NCI-H2196 treated with DMSO at 0.1 percent for 48 hours (cell line): ENCODE data around the gene KCNK6.
"Not testable (repeated sequence)": the region's sequence is repeated elsewhere in the genome, so short reads cannot be mapped to it uniquely, and the experiment has no call there.

Source experiments
- DNase-seq: peaks from one replicate; lab custom pipeline; 2025; ENCODE audit not compliant: unreplicated experiment; lab: John Stamatoyannopoulos, UW

KCNK6 gene

GRCh38 chr19:38321646-38322196 lies 2.1 kb downstream of the KCNK6 start:
- DNase-seq: no peak

- DNase-seq: no peak
Observed at GRCh38 chr19:38323291-38323690, 3.6 kb downstream of the KCNK6 start.

- DNase-seq: no peak
Observed at GRCh38 chr19:38324431-38324830, 4.8 kb downstream of the KCNK6 start.

- no peak for DNase-seq
Observed at GRCh38 chr19:38326591-38326990, 6.9 kb downstream of the KCNK6 start.

GRCh38 chr19:38329651-38330050 lies 10.0 kb downstream of the KCNK6 start:
- no peak for DNase-seq

GRCh38 chr19:38331728-38332127 lies 12.1 kb downstream of the KCNK6 start:
- no peak for DNase-seq

GRCh38 chr19:38333245-38333644 lies 13.6 kb downstream of the KCNK6 start:
- no peak for DNase-seq

GRCh38 chr19:38335949-38336637 lies 16.4 kb downstream of the KCNK6 start:
- peak; percentile 98 for DNase-seq

- DNase-seq: peak; percentile 98
Observed at GRCh38 chr19:38336638-38337359, 17.2 kb downstream of the KCNK6 start.

- DNase-seq: no peak
Observed at GRCh38 chr19:38337360-38337653, 17.7 kb downstream of the KCNK6 start.

- not testable (repeated sequence) for DNase-seq
Observed at GRCh38 chr19:38339011-38339410, 19.4 kb downstream of the KCNK6 start.

GRCh38 chr19:38340927-38341326 lies 21.3 kb downstream of the KCNK6 start:
- DNase-seq: no peak

- DNase-seq: no peak
Observed at GRCh38 chr19:38346837-38347236, 27.2 kb downstream of the KCNK6 start.

GRCh38 chr19:38350883-38351282 lies 31.2 kb downstream of the KCNK6 start:
- DNase-seq: no peak

- DNase-seq: no peak
Observed at GRCh38 chr19:38351865-38352395, 32.3 kb downstream of the KCNK6 start.

GRCh38 chr19:38352611-38353010 lies 33.0 kb downstream of the KCNK6 start:
- DNase-seq: no peak

- no peak for DNase-seq
Observed at GRCh38 chr19:38355728-38356725, 36.4 kb downstream of the KCNK6 start.

GRCh38 chr19:38358071-38358470 lies 38.4 kb downstream of the KCNK6 start:
- DNase-seq: no peak

- DNase-seq: no peak
Observed at GRCh38 chr19:38359242-38360021, 39.8 kb downstream of the KCNK6 start.

GRCh38 chr19:38360351-38360750 lies 40.7 kb downstream of the KCNK6 start:
- no peak for DNase-seq
